HCT116 (cell line): ENCODE measurements around the gene TMEM164. TPM values are rescaled to one million over a fixed set of nuclear protein-coding genes. Genes with fewer than 3 reads are reported as not detected.

Source experiments
- ATAC-seq: fragments of 200-7000 bp; cut with Tn5 transposase; 2 replicates; pipeline ENCODE4 v1.9.1; 2020; ENCODE audit warnings: mild to moderate bottlenecking, moderate library complexity
- BruUV-seq: library from RNA; stranded (reverse); fragments of 400-500 nt; replicated peaks from 2 replicates; lab custom pipeline; 2021; lab: Mats Ljungman, UMichigan
- CTCF ChIA-PET: fragments of 300-600 bp; sonication (Branson Sonifier 250); formaldehyde crosslinking; loops from one replicate; lab custom pipeline; 2021; ENCODE audit warnings: antibody characterized with exemption; lab: Charles Lee
- POLR2A ChIA-PET: fragments of 300-600, 350-600 bp; sonication (Branson Sonifier 250); formaldehyde crosslinking; loops from one replicate; lab custom pipeline; 2021; ENCODE audit warnings: antibody characterized with exemption; lab: Charles Lee
- RAD21 ChIA-PET, 2 experiments: fragments of 300-600 bp; sonication (Branson Sonifier 250); formaldehyde crosslinking; loops; one replicate each; lab custom pipeline; 2023; ENCODE audit warnings: low total read pairs in 2 of 2; ENCODE audit not compliant: uncharacterized antibody in 2 of 2, unreplicated experiment in 2 of 2, low non-redundant PET in 1 of 2; lab: Charles Lee
- DNase-seq: peaks from one replicate; pipeline ENCODE4 v3.0.0-alpha.2; 2010; ENCODE audit warnings: low read depth, low spot score
- H2AFZ ChIP-seq: fragments of 200-600 bp; shearing (Covaris generic), sonication (generic); 2 replicates; pipeline ENCODE4 v1.6.1; 2017; ENCODE audit warnings: low read depth, mixed run types, mixed read lengths, antibody characterized with exemption, low read length; ENCODE audit not compliant: poor library complexity, severe bottlenecking
- H3K27ac ChIP-seq: 2 replicates; pipeline ENCODE4 v1.5.1; 2012; ENCODE audit warnings: low read depth, low read length
- H3K27me3 ChIP-seq: fragments of 200-600 bp; sonication (generic); 2 replicates; pipeline ENCODE4 v1.6.1; 2016; ENCODE audit warnings: mixed run types, low read length, mixed read lengths; ENCODE audit not compliant: insufficient read depth
- H3K36me3 ChIP-seq, 2 experiments: fragments of 200-500 bp in 1 of 2; fragments of 200-600 bp in 1 of 2; sonication (Bioruptor generic) in 1 of 2; sonication (generic) in 1 of 2; 2 replicates each; pipeline versions ENCODE4 v1.5.1 to v1.6.1; 2014 to 2016; ENCODE audit warnings: low read length in 2 of 2, inconsistent platforms in 1 of 2, mixed read lengths in 1 of 2, mixed run types in 1 of 2; ENCODE audit not compliant: insufficient read depth in 2 of 2, control insufficient read depth in 1 of 2
- H3K4me1 ChIP-seq, 2 experiments: fragments of 200-600 bp in 1 of 2; sonication (generic) in 1 of 2; 2 replicates each; pipeline versions ENCODE4 v1.5.1 to v1.6.1; 2012 to 2017; ENCODE audit warnings: low read length in 2 of 2, inconsistent platforms in 1 of 2, mild to moderate bottlenecking in 1 of 2, mixed read lengths in 1 of 2, mixed run types in 1 of 2, moderate library complexity in 1 of 2; ENCODE audit not compliant: insufficient read depth in 2 of 2, control insufficient read depth in 1 of 2
- H3K4me2 ChIP-seq: fragments of 200-600 bp; sonication (generic); 2 replicates; pipeline ENCODE4 v1.6.1; 2017; ENCODE audit warnings: mixed run types, low read length, mixed read lengths
- H3K4me3 ChIP-seq, 2 experiments: fragments of 200-600 bp in 1 of 2; sonication (generic) in 1 of 2; replicated peaks in 1 of 2; 2 replicates each; pipeline ENCODE4 v1.5.1; 2011 to 2016; ENCODE audit warnings: low read length in 2 of 2, control low read depth in 1 of 2, low read depth in 1 of 2, mild to moderate bottlenecking in 1 of 2, mixed read lengths in 1 of 2, mixed run types in 1 of 2
- H3K79me2 ChIP-seq: fragments of 200-600 bp; sonication (generic); 2 replicates; pipeline ENCODE4 v1.6.1; 2017; ENCODE audit warnings: mild to moderate bottlenecking, mixed run types, low read length, moderate library complexity, mixed read lengths; ENCODE audit not compliant: insufficient read depth
- H3K9ac ChIP-seq: fragments of 200-600 bp; sonication (generic); 2 replicates; pipeline ENCODE4 v1.6.1; 2016; ENCODE audit warnings: low read length, mixed read lengths
- H3K9me2 ChIP-seq: fragments of 200-600 bp; sonication (generic), shearing (Covaris generic); 2 replicates; pipeline ENCODE4 v1.6.1; 2017; ENCODE audit warnings: mixed run types, mild to moderate bottlenecking, moderate library complexity; ENCODE audit not compliant: insufficient read depth
- H3K9me3 ChIP-seq, 2 experiments: fragments of 200-500 bp in 1 of 2; fragments of 200-600 bp in 1 of 2; sonication (Bioruptor generic) in 1 of 2; sonication (generic) in 1 of 2; 2 replicates each; pipeline ENCODE4 v1.6.1; 2014 to 2017; ENCODE audit warnings: low read length in 2 of 2, mixed read lengths in 2 of 2, inconsistent platforms in 1 of 2, low read depth in 1 of 2, mild to moderate bottlenecking in 1 of 2, mixed run types in 1 of 2, moderate library complexity in 1 of 2; ENCODE audit not compliant: control insufficient read depth in 1 of 2, insufficient read depth in 1 of 2
- H4K20me1 ChIP-seq: fragments of 200-600 bp; sonication (generic), shearing (Covaris generic); 2 replicates; pipeline ENCODE4 v1.6.1; 2017; ENCODE audit warnings: mixed run types, mild to moderate bottlenecking, moderate library complexity; ENCODE audit not compliant: insufficient read depth
- ELF1 ChIP-seq: IDR thresholded peaks from 2 replicates; pipeline ENCODE4 v1.6.1; 2012; ENCODE audit warnings: low read depth, borderline replicate concordance
- EZH2phosphoT487 ChIP-seq: fragments of 200-600 bp; IDR thresholded peaks from 2 replicates; pipeline ENCODE4 v1.6.1; 2018; ENCODE audit warnings: antibody characterized with exemption, borderline replicate concordance
- FOSL1 ChIP-seq: IDR thresholded peaks from 2 replicates; pipeline ENCODE4 v1.6.1; 2012; ENCODE audit warnings: low read depth
- POLR2A ChIP-seq: IDR thresholded peaks from 2 replicates; pipeline ENCODE4 v1.7.0; 2011; ENCODE audit warnings: borderline replicate concordance; ENCODE audit not compliant: insufficient read depth, insufficient read length; ENCODE audit errors: extremely low read depth
- SIN3A ChIP-seq: IDR thresholded peaks from 2 replicates; pipeline ENCODE4 v1.6.1; 2012; ENCODE audit warnings: low read depth
- SP1 ChIP-seq: IDR thresholded peaks from 2 replicates; pipeline ENCODE4 v1.6.1; 2012; ENCODE audit warnings: low read depth
- TCF7L2 ChIP-seq: IDR thresholded peaks from 2 replicates; pipeline ENCODE4 v1.7.0; 2011; ENCODE audit warnings: borderline replicate concordance, inconsistent platforms; ENCODE audit not compliant: insufficient read depth, insufficient read length; ENCODE audit errors: extremely low read depth
- ZNF274 ChIP-seq: fragments of 200-500 bp; sonication (Bioruptor generic); IDR thresholded peaks from 2 replicates; pipeline ENCODE4 v1.6.1; 2014; ENCODE audit warnings: mild to moderate bottlenecking, low read depth, low read length, inconsistent platforms
- intact Hi-C: fragments of 100-400 bp; cut with micrococcal nuclease; formaldehyde crosslinking; loops from 2 replicates; pipeline ENCODE4 v1.10.0; 2022
- total RNA-seq: library from RNA; stranded (reverse); gene quantifications from one replicate; pipeline ENCODE4 v1.2.1, GENCODE V29; 2021; ENCODE audit not compliant: unreplicated experiment
- TF ChIP-seq, protein P1 (sequence below): IDR thresholded peaks from 2 replicates; pipeline ENCODE4 v1.6.1; 2012
- TF ChIP-seq, protein P2 (sequence below): IDR thresholded peaks from 2 replicates; pipeline ENCODE4 v1.6.1; 2012
- TF ChIP-seq, protein P3 (sequence below), 3 experiments: fragments of 200-600 bp in 1 of 3; sonication (generic) in 1 of 3; IDR thresholded peaks in 2 of 3; conservative IDR thresholded peaks in 1 of 3; 2 replicates each; pipeline ENCODE4 v1.5.1; 2012 to 2017; ENCODE audit warnings: low read depth in 2 of 3, low read length in 2 of 3, antibody characterized with exemption in 1 of 3, borderline replicate concordance in 1 of 3, control low read depth in 1 of 3, mild to moderate bottlenecking in 1 of 3, mixed read lengths in 1 of 3, mixed run types in 1 of 3, moderate library complexity in 1 of 3; ENCODE audit not compliant: insufficient read depth in 1 of 3

The TMEM164 gene
- total RNA-seq, 1 experiment from 2014 or later: 18.7 TPM

DNA sequence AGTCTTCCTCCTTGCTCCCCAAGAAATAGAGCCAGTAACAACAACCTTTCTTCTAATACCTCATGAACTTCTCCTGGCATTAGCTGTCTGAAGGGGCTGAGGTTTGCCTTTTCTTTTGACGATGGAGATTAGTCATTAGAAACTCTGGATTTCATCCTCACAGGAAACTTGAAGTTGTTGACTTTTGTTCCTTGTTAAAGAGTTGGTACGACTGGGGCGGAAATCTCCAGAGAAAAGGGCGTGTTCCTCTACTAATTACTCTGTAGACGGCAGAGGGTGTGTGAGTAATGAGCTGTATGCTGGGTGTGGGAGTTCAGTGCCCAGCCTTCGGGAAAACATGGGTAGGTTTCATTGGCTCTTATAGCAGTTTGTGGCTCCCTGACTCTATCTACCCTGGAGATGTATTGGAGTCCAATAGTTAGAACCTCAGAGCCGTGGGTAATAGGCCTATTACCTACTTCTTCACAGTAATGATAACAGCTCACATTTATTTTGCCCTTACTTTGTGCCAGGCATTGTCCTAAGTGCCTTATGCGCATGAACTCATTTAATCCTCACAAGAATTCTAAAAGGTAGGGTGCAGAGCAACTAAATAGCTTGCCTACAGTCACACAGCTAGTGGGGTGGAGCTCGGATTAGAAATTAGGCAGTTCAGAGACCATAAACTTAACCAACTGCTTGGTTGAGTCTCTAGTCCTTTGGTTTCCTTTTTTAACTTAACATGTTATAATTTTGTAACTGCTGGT is 23.4 kb downstream of the TMEM164 start:
- CTCF ChIA-PET: interaction anchor here (1.4 kb wide), 1 partner anchor 120 kb away, joined by 3 read pairs; no protein-coding TSS in a partner anchor
- Histone ChIP-seq H3K27ac (no peak overlapping the region), H3K9ac (no peak overlapping the region), H2AFZ (no peak overlapping the region), H3K9me3 (no peaks in the 10 kb centered on the region), H3K4me2 (peak overlapping the region; percentile 51), H3K79me2 (0 out of 2 replicates have a peak, but pooled peaks cover 5% of the 10 kb centered on the region), H3K27me3 (no peaks in the 10 kb centered on the region), H3K4me3 (no peak overlapping the region), H3K9me2 (no peaks in the 10 kb centered on the region), H4K20me1 (no peaks in the 10 kb centered on the region), H3K4me1 (peaks cover 0 to 16% of the 10 kb centered on the region in 2 experiments; a peak in 2 of 4 replicates), H3K36me3 (no peaks in the 10 kb centered on the region)
- POLR2A ChIA-PET: no interaction called here
- intact Hi-C loops: no loop called here
- RAD21 ChIA-PET: no interaction called here
- TF ChIP-seq EZH2phosphoT487: no peak
- TF ChIP-seq ZNF274: no peak
- ATAC-seq (peak; percentile 72), DNase-seq (no peak)
- no TSS peak for BruUV-seq

DNA sequence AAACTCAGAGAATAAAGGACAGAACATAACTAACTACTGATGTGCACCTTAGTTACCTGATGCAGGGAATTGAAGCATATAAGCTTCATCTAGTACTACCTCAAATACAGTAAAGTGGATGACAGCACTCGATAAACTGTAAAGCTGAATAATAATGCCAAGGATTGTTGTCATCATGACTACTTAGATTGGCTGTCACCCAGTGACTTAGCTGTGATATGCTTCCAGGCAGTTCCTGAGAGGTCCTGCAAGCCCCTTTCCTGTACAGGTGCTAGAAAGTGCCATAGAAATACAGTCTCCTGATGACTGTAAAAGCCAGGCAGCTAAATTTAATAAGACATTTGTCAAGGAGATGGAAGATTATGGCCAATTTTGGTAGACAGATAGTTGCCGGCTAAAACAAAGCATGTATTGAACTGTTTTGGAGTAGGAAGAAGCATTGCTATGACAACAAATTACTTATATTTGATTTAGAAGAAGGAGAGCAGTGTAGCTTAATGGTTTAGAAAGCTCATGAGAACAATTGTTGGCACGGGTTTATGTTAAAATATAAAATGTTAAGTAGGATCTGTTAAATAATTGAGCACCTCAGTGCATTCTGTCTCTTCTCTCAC is 29.7 kb downstream of the TMEM164 start:
- no peaks in the 10 kb centered on the region for H3K27me3 ChIP-seq
- POLR2A ChIA-PET: no interaction called here
- H3K79me2 ChIP-seq: 0 out of 2 replicates have a peak, but pooled peaks cover 5% of the 10 kb centered on the region
- H4K20me1 ChIP-seq: no peaks in the 10 kb centered on the region
- TF ChIP-seq, protein P1, sequence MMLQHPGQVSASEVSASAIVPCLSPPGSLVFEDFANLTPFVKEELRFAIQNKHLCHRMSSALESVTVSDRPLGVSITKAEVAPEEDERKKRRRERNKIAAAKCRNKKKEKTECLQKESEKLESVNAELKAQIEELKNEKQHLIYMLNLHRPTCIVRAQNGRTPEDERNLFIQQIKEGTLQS: no peak
- TF ChIP-seq, protein P2, sequence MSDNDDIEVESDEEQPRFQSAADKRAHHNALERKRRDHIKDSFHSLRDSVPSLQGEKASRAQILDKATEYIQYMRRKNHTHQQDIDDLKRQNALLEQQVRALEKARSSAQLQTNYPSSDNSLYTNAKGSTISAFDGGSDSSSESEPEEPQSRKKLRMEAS: no peak
- TF ChIP-seq TCF7L2 (no peak), ELF1 (no peak), SP1 (no peak), SIN3A (no peak), FOSL1 (no peak), POLR2A (no peak)
- TF ChIP-seq, protein P3, sequence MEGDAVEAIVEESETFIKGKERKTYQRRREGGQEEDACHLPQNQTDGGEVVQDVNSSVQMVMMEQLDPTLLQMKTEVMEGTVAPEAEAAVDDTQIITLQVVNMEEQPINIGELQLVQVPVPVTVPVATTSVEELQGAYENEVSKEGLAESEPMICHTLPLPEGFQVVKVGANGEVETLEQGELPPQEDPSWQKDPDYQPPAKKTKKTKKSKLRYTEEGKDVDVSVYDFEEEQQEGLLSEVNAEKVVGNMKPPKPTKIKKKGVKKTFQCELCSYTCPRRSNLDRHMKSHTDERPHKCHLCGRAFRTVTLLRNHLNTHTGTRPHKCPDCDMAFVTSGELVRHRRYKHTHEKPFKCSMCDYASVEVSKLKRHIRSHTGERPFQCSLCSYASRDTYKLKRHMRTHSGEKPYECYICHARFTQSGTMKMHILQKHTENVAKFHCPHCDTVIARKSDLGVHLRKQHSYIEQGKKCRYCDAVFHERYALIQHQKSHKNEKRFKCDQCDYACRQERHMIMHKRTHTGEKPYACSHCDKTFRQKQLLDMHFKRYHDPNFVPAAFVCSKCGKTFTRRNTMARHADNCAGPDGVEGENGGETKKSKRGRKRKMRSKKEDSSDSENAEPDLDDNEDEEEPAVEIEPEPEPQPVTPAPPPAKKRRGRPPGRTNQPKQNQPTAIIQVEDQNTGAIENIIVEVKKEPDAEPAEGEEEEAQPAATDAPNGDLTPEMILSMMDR (IDR thresholded peaks at IDR 0.05 in 2 of 3, conservative IDR thresholded peaks at IDR 0.05 in 1 of 3; ENCODE audit: borderline replicate concordance in 1 of 3, insufficient read depth in 1 of 3, low read depth in 2 of 3, low read length in 2 of 3): no peak
- TF ChIP-seq, all 23 proteins: peak for 0
- BruUV-seq: no TSS peak
- intact Hi-C loops: no loop called here
- no peak overlapping the region for H3K9ac ChIP-seq
- H3K27ac ChIP-seq: no peak overlapping the region
- RAD21 ChIA-PET: no interaction called here
- H3K4me3 ChIP-seq: no peak overlapping the region
- no peak overlapping the region for H3K4me2 ChIP-seq
- DNase-seq (no peak), ATAC-seq (no peak)
- H3K9me2 ChIP-seq: no peaks in the 10 kb centered on the region
- H3K9me3 ChIP-seq: no peaks in the 10 kb centered on the region
- H2AFZ ChIP-seq: no peak overlapping the region
- CTCF ChIA-PET: interaction anchor here (0.9 kb wide), 1 partner anchor 381 kb away, joined by 3 read pairs; no protein-coding TSS in a partner anchor
- no peaks in the 10 kb centered on the region; a peak in 1 of 4 replicates for H3K4me1 ChIP-seq
- no peaks in the 10 kb centered on the region for H3K36me3 ChIP-seq
